ENCODE results near the gene BRME1.
A peak's percentile ranks its signal among the peaks of the same experiment; 100 is the strongest.

BRME1 gene
- 0.52 to 1.8 (median 1.2) reads per million in 3 donors for total RNA-seq

- DNase-seq, result peak; percentile 83 to 91 (median 86)
- H3K27me3 ChIP-seq (replicated peaks; ENCODE audit: control insufficient read depth, insufficient read depth, low read length, poor library complexity, severe bottlenecking), result no peaks in the 10 kb centered on the region
- H3K9me3 ChIP-seq (ENCODE audit: control insufficient read depth, low read length), result no peaks in the 10 kb centered on the region
- H3K27ac ChIP-seq (ENCODE audit: insufficient read depth, low read length, poor library complexity, severe bottlenecking), result peak within 1 kb of the TSS; percentile 72
- H3K4me3 ChIP-seq (ENCODE audit: insufficient read depth, low read depth, low read length, poor library complexity, severe bottlenecking), result peak within 1 kb of the TSS; percentile 93
- peaks cover 15% of the 10 kb centered on the region for H3K4me1 ChIP-seq (ENCODE audit: control insufficient read depth, insufficient read depth, low read length, poor library complexity, severe bottlenecking)
- no peaks in the 10 kb centered on the region for H3K36me3 ChIP-seq (ENCODE audit: control insufficient read depth, insufficient read depth, low read length)
Observed at GRCh38 chr19:13905634-13906520, at the start of gene BRME1, which contains the start of gene CC2D1A. TSS of gene BRME1 (minus strand) at chr19:13906117. CDS start at chr19:13904892, 1,225 bp downstream. TSS of gene CC2D1A (plus strand) at chr19:13906201. CDS start at chr19:13906442, 241 bp downstream.

- DNase-seq, result no peak
- H3K27ac ChIP-seq (ENCODE audit: insufficient read depth, low read length, poor library complexity, severe bottlenecking), result no peak overlapping the region
Observed at GRCh38 chr19:13954185-13954584, 48.3 kb upstream of the BRME1 start.

GRCh38 chr19:13952931-13953531 is 47.1 kb upstream of the BRME1 start:
- Histone ChIP-seq H3K27me3 (replicated peaks; ENCODE audit: control insufficient read depth, insufficient read depth, low read length, poor library complexity, severe bottlenecking) (no peaks in the 10 kb centered on the region), H3K9me3 (ENCODE audit: control insufficient read depth, low read length) (no peaks in the 10 kb centered on the region), H3K4me3 (ENCODE audit: insufficient read depth, low read depth, low read length, poor library complexity, severe bottlenecking) (peak overlapping the region; percentile 91), H3K4me1 (ENCODE audit: control insufficient read depth, insufficient read depth, low read length, poor library complexity, severe bottlenecking) (peaks cover 13% of the 10 kb centered on the region), H3K36me3 (ENCODE audit: control insufficient read depth, insufficient read depth, low read length) (peaks cover 31% of the 10 kb centered on the region), H3K27ac (ENCODE audit: insufficient read depth, low read length, poor library complexity, severe bottlenecking) (peak overlapping the region; percentile 93)
- DNase-seq, result no peak

More at GRCh38 chr19:13954185-13954584, 48.3 kb upstream of the BRME1 start:
- Histone ChIP-seq H3K9me3 (ENCODE audit: control insufficient read depth, low read length) (no peaks in the 10 kb centered on the region), H3K4me3 (ENCODE audit: insufficient read depth, low read depth, low read length, poor library complexity, severe bottlenecking) (no peak overlapping the region), H3K4me1 (ENCODE audit: control insufficient read depth, insufficient read depth, low read length, poor library complexity, severe bottlenecking) (peaks cover 13% of the 10 kb centered on the region), H3K27me3 (replicated peaks; ENCODE audit: control insufficient read depth, insufficient read depth, low read length, poor library complexity, severe bottlenecking) (no peaks in the 10 kb centered on the region), H3K36me3 (ENCODE audit: control insufficient read depth, insufficient read depth, low read length) (peaks cover 43% of the 10 kb centered on the region)

- Histone ChIP-seq H3K4me1 (ENCODE audit: control insufficient read depth, insufficient read depth, low read length, poor library complexity, severe bottlenecking) (peaks cover 13% of the 10 kb centered on the region), H3K27ac (ENCODE audit: insufficient read depth, low read length, poor library complexity, severe bottlenecking) (peak within 1 kb of the TSS; percentile 93), H3K4me3 (ENCODE audit: insufficient read depth, low read depth, low read length, poor library complexity, severe bottlenecking) (peak within 1 kb of the TSS; percentile 91), H3K9me3 (ENCODE audit: control insufficient read depth, low read length) (no peaks in the 10 kb centered on the region), H3K27me3 (replicated peaks; ENCODE audit: control insufficient read depth, insufficient read depth, low read length, poor library complexity, severe bottlenecking) (no peaks in the 10 kb centered on the region), H3K36me3 (ENCODE audit: control insufficient read depth, insufficient read depth, low read length) (peaks cover 24% of the 10 kb centered on the region)
- DNase-seq, result peak; percentile 96 to 99 (median 98)
Observed at GRCh38 chr19:13952154-13952930, 46.4 kb upstream of the BRME1 start, which contains the start of gene DCAF15. TSS of gene DCAF15 (plus strand) at chr19:13952509. CDS start at chr19:13952513, 4 bp downstream.

- Histone ChIP-seq H3K4me3 (ENCODE audit: insufficient read depth, low read depth, low read length, poor library complexity, severe bottlenecking) (peak overlapping the region; percentile 48), H3K36me3 (ENCODE audit: control insufficient read depth, insufficient read depth, low read length) (peaks cover 19% of the 10 kb centered on the region), H3K27me3 (replicated peaks; ENCODE audit: control insufficient read depth, insufficient read depth, low read length, poor library complexity, severe bottlenecking) (no peaks in the 10 kb centered on the region), H3K9me3 (ENCODE audit: control insufficient read depth, low read length) (no peaks in the 10 kb centered on the region), H3K27ac (ENCODE audit: insufficient read depth, low read length, poor library complexity, severe bottlenecking) (peak overlapping the region; percentile 69), H3K4me1 (ENCODE audit: control insufficient read depth, insufficient read depth, low read length, poor library complexity, severe bottlenecking) (peaks cover 13% of the 10 kb centered on the region)
- DNase-seq, result no peak
Observed at GRCh38 chr19:13951799-13952153, 45.9 kb upstream of the BRME1 start.

- H3K9me3 ChIP-seq (ENCODE audit: control insufficient read depth, low read length), result no peaks in the 10 kb centered on the region
- H3K27ac ChIP-seq (ENCODE audit: insufficient read depth, low read length, poor library complexity, severe bottlenecking), result no peak overlapping the region
- H3K4me3 ChIP-seq (ENCODE audit: insufficient read depth, low read depth, low read length, poor library complexity, severe bottlenecking), result no peak overlapping the region
- no peaks in the 10 kb centered on the region for H3K27me3 ChIP-seq (replicated peaks; ENCODE audit: control insufficient read depth, insufficient read depth, low read length, poor library complexity, severe bottlenecking)
- H3K36me3 ChIP-seq (ENCODE audit: control insufficient read depth, insufficient read depth, low read length), result peaks cover 11% of the 10 kb centered on the region
- no peak for DNase-seq
- peaks cover 13% of the 10 kb centered on the region for H3K4me1 ChIP-seq (ENCODE audit: control insufficient read depth, insufficient read depth, low read length, poor library complexity, severe bottlenecking)
Observed at GRCh38 chr19:13951043-13951442, 45.1 kb upstream of the BRME1 start.

- no peak overlapping the region for H3K27ac ChIP-seq (ENCODE audit: insufficient read depth, low read length, poor library complexity, severe bottlenecking)
- H3K27me3 ChIP-seq (replicated peaks; ENCODE audit: control insufficient read depth, insufficient read depth, low read length, poor library complexity, severe bottlenecking), result no peaks in the 10 kb centered on the region
- no peak for DNase-seq
- no peaks in the 10 kb centered on the region for H3K36me3 ChIP-seq (ENCODE audit: control insufficient read depth, insufficient read depth, low read length)
- H3K9me3 ChIP-seq (ENCODE audit: control insufficient read depth, low read length), result no peaks in the 10 kb centered on the region
- H3K4me3 ChIP-seq (ENCODE audit: insufficient read depth, low read depth, low read length, poor library complexity, severe bottlenecking), result no peak overlapping the region
- no peaks in the 10 kb centered on the region for H3K4me1 ChIP-seq (ENCODE audit: control insufficient read depth, insufficient read depth, low read length, poor library complexity, severe bottlenecking)
Observed at GRCh38 chr19:13946414-13946813, 40.5 kb upstream of the BRME1 start.

- Histone ChIP-seq H3K36me3 (ENCODE audit: control insufficient read depth, insufficient read depth, low read length) (no peaks in the 10 kb centered on the region), H3K9me3 (ENCODE audit: control insufficient read depth, low read length) (no peaks in the 10 kb centered on the region), H3K27ac (ENCODE audit: insufficient read depth, low read length, poor library complexity, severe bottlenecking) (no peak overlapping the region), H3K27me3 (replicated peaks; ENCODE audit: control insufficient read depth, insufficient read depth, low read length, poor library complexity, severe bottlenecking) (no peaks in the 10 kb centered on the region), H3K4me1 (ENCODE audit: control insufficient read depth, insufficient read depth, low read length, poor library complexity, severe bottlenecking) (no peaks in the 10 kb centered on the region), H3K4me3 (ENCODE audit: insufficient read depth, low read depth, low read length, poor library complexity, severe bottlenecking) (no peak overlapping the region)
- DNase-seq, result no peak
Observed at GRCh38 chr19:13942023-13942684, 36.2 kb upstream of the BRME1 start.

GRCh38 chr19:13938301-13939064 is 32.6 kb upstream of the BRME1 start, which contains the start of gene PODNL1:
TSS of gene PODNL1 (minus strand) at chr19:13938417. CDS start at chr19:13938181, 236 bp downstream.
- no peak for DNase-seq
- Histone ChIP-seq H3K9me3 (ENCODE audit: control insufficient read depth, low read length) (no peaks in the 10 kb centered on the region), H3K27ac (ENCODE audit: insufficient read depth, low read length, poor library complexity, severe bottlenecking) (no peak within 1 kb of the TSS)

More at GRCh38 chr19:13938301-13939064, 32.6 kb upstream of the BRME1 start, which contains the start of gene PODNL1:
- H3K4me3 ChIP-seq (ENCODE audit: insufficient read depth, low read depth, low read length, poor library complexity, severe bottlenecking), result no peak within 1 kb of the TSS
- no peaks in the 10 kb centered on the region for H3K4me1 ChIP-seq (ENCODE audit: control insufficient read depth, insufficient read depth, low read length, poor library complexity, severe bottlenecking)
- H3K36me3 ChIP-seq (ENCODE audit: control insufficient read depth, insufficient read depth, low read length), result no peaks in the 10 kb centered on the region
- H3K27me3 ChIP-seq (replicated peaks; ENCODE audit: control insufficient read depth, insufficient read depth, low read length, poor library complexity, severe bottlenecking), result no peaks in the 10 kb centered on the region
